ENCODE results near the gene AUTS2.
"Not testable (repeated sequence)": the region's sequence is repeated elsewhere in the genome, so short reads cannot be mapped to it uniquely, and the experiment has no call there.

Gene AUTS2

GRCh38 chr7:70594170-70594569 lies 995.9 kb downstream of the AUTS2 start:
- ChIA-PET POLR2A (no interaction called here), CTCF (interaction anchor here (2.2 kb wide), 1 partner anchor 9 kb away, joined by 5 read pairs; no protein-coding TSS in a partner anchor)
- TF ChIP-seq BHLHE40 (IDR thresholded peaks at IDR 0.05; ENCODE audit: borderline replicate concordance) (no peak), ZNF384 (IDR thresholded peaks at IDR 0.05) (no peak), NFRKB (IDR thresholded peaks at IDR 0.05) (no peak)
- DNase-seq (ENCODE audit: extremely low spot score): no peak

DNA sequence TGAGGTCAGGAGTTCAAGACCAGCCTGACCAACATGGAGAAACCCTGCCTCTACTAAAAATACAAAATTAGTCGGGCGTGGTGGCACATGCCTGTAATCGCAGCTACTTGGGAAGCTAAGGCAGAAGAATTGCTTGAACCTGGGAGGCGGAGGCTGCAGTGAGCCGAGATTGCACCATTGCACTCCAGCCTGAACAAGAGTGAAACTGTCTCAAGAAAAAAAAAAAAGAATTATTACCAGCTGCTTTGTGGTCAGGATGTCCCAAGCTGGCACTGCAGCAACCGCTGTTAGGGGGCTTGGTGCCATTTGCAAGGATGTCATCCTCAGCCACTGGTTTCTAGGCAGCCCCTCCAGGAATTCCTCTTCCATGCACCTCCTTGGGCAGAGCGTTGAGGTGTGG lies 996.6 kb downstream of the AUTS2 start:
- ChIA-PET CTCF (interaction anchor here (0.7 to 2.2 kb wide), 3 partner anchors 10 to 85 kb away, joined by 3 to 5 read pairs (median 4); no protein-coding TSS in a partner anchor), POLR2A (interaction anchor here (0.8 to 1.6 kb wide), 5 partner anchors 13 to 104 kb away, joined by 3 to 5 read pairs (median 4); no protein-coding TSS in a partner anchor)
- DNase-seq (ENCODE audit: extremely low spot score): not testable (repeated sequence)

DNA sequence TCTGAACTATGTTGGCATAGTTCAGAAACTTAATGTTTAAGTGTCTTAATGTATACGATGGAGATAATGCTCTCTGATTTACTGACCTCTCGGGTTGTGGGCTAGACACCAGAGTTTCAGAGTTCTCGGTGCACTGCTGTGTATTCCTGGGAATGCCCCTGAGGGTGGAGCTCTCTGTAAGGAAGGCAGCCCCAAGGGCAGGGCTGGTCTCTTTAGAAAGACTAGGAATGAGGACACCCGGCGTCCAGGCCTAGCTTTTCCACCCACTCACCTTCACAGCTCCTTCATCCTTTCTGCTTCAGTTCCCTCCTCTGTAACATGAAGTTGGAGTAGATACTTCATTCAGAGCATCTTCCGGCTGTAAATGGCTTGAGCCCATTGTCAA lies 997.1 kb downstream of the AUTS2 start:
- POLR2A ChIA-PET: interaction anchor here (0.8 to 1.6 kb wide), 5 partner anchors 13 to 103 kb away, joined by 3 to 5 read pairs (median 4); no protein-coding TSS in a partner anchor
- TF ChIP-seq FOXK2 (IDR thresholded peaks at IDR 0.05): no peak
- CTCF ChIA-PET: interaction anchor here (0.6 to 2.2 kb wide), 4 partner anchors 11 to 86 kb away, joined by 3 to 5 read pairs (median 4); no protein-coding TSS in a partner anchor
- DNase-seq (ENCODE audit: extremely low spot score): no peak

DNA sequence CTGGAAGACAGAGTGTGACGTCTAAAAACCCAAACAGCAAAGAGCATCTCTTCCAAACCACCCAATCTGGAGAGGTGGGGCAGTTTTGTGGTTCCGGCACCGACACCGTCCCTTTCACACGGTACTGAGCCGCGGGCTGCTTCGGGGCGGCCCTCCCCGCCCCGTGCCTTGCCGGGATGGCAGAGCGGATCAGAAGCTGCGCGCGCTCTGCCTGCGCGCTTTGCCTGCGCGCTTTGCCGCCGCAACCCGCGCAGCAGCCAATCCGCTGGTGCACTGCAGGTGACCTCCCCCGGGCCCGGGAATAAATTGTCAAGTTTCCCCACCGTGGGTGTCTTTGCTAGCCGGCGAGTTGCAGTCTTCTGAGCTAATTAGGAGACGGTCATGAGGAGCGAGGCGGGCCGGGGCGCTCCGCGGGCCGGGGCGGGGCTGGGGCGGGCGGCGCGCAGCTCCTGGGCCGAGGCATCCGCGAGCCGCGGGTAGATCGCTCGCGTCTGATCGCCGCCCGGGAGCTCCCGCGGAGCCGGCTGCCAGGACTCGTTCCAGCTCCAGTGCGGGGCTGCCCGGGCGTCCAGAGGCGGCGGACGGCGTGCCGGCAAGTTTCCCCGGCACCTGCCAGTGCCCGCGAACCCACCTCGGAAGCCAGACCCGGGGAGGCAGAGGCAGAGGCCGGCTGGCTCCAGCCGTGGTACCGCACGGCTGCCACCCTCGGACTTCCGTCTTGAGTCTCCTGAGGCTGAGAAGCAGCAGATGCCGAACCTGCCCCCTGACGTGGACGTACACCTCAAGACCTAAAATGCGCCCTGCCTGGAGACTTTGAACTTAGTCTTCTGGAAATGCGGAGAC lies 997.7 kb downstream of the AUTS2 start:
- ChIA-PET POLR2A (interaction anchor here (0.8 to 1.6 kb wide), 5 partner anchors 14 to 103 kb away, joined by 3 to 5 read pairs (median 4); no protein-coding TSS in a partner anchor), CTCF (interaction anchor here (0.6 to 2.2 kb wide), 3 partner anchors 11 to 61 kb away, joined by 3 to 5 read pairs (median 4); no protein-coding TSS in a partner anchor)
- DNase-seq (ENCODE audit: extremely low spot score): peak; percentile 58
- TF ChIP-seq CTBP1 (IDR thresholded peaks at IDR 0.05; ENCODE audit: borderline replicate concordance) (0 out of 2 replicates have a peak, but pooled peaks have one; percentile 23), BHLHE40 (IDR thresholded peaks at IDR 0.05; ENCODE audit: borderline replicate concordance) (no peak), L3MBTL2 (conservative IDR thresholded peaks at IDR 0.05) (peak; percentile 27; the same call in 1 of the 2 replicates)

GRCh38 chr7:70596598-70596913 lies 998.3 kb downstream of the AUTS2 start:
- TF ChIP-seq, protein P1, sequence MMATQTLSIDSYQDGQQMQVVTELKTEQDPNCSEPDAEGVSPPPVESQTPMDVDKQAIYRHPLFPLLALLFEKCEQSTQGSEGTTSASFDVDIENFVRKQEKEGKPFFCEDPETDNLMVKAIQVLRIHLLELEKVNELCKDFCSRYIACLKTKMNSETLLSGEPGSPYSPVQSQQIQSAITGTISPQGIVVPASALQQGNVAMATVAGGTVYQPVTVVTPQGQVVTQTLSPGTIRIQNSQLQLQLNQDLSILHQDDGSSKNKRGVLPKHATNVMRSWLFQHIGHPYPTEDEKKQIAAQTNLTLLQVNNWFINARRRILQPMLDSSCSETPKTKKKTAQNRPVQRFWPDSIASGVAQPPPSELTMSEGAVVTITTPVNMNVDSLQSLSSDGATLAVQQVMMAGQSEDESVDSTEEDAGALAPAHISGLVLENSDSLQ (IDR thresholded peaks at IDR 0.05): no peak
- TF ChIP-seq SUZ12 (IDR thresholded peaks at IDR 0.05): no peak
- no peak for TF ChIP-seq TARDBP (IDR thresholded peaks at IDR 0.05)
- POLR2A ChIA-PET: interaction anchor here (1.5 kb wide), 1 partner anchor 102 kb away, joined by 4 read pairs; no protein-coding TSS in a partner anchor
- CTCF ChIA-PET: interaction anchor here (1.0 to 1.1 kb wide), 2 partner anchors 16 to 23 kb away, joined by 3 read pairs; no protein-coding TSS in a partner anchor
- DNase-seq (ENCODE audit: extremely low spot score): no peak

GRCh38 chr7:70597066-70597465 lies 998.8 kb downstream of the AUTS2 start:
- ChIA-PET CTCF (interaction anchor here (1.0 to 1.1 kb wide), 2 partner anchors 16 to 23 kb away, joined by 3 read pairs; no protein-coding TSS in a partner anchor), POLR2A (no interaction called here)
- DNase-seq (ENCODE audit: extremely low spot score): no peak
- TF ChIP-seq ARNT (IDR thresholded peaks at IDR 0.05) (no peak), ELF4 (IDR thresholded peaks at IDR 0.05) (no peak), HDGF (IDR thresholded peaks at IDR 0.05; ENCODE audit: borderline replicate concordance) (no peak)
- TF ChIP-seq, protein P1 (IDR thresholded peaks at IDR 0.05): no peak

- ChIA-PET CTCF (interaction anchor here (0.7 kb wide), 1 partner anchor 29 kb away, joined by 5 read pairs; no protein-coding TSS in a partner anchor), POLR2A (no interaction called here)
- DNase-seq (ENCODE audit: extremely low spot score): no peak
- TF ChIP-seq ZNF384 (IDR thresholded peaks at IDR 0.05): no peak
- TF ChIP-seq FOXM1 (IDR thresholded peaks at IDR 0.05; ENCODE audit: borderline replicate concordance): no peak
- TF ChIP-seq L3MBTL2 (conservative IDR thresholded peaks at IDR 0.05): no peak
- no peak for TF ChIP-seq LEF1 (IDR thresholded peaks at IDR 0.05; ENCODE audit: borderline replicate concordance)
- no peak for TF ChIP-seq ELF4 (IDR thresholded peaks at IDR 0.05)
- no peak for TF ChIP-seq CTBP1 (IDR thresholded peaks at IDR 0.05; ENCODE audit: borderline replicate concordance)
- TF ChIP-seq SP1 (IDR thresholded peaks at IDR 0.05): no peak
- TF ChIP-seq TARDBP (IDR thresholded peaks at IDR 0.05): no peak
- no peak for TF ChIP-seq ARNT (IDR thresholded peaks at IDR 0.05)
- no peak for TF ChIP-seq BHLHE40 (IDR thresholded peaks at IDR 0.05; ENCODE audit: borderline replicate concordance)
- TF ChIP-seq FOXA1 (IDR thresholded peaks at IDR 0.05): no peak
- no peak for TF ChIP-seq SUZ12 (IDR thresholded peaks at IDR 0.05)
- no peak for TF ChIP-seq HDGF (IDR thresholded peaks at IDR 0.05; ENCODE audit: borderline replicate concordance)
- TF ChIP-seq, protein P1 (IDR thresholded peaks at IDR 0.05): no peak
- no peak for TF ChIP-seq FOXK2 (IDR thresholded peaks at IDR 0.05)
- TF ChIP-seq NFRKB (IDR thresholded peaks at IDR 0.05): no peak
Measured at GRCh38 chr7:70598976-70599375, 1000.7 kb downstream of the AUTS2 start.
